SU-DHL-6 (cell line): ENCODE results near the gene MANSC4.

ENCODE experiments used
- EZH2phosphoT487 ChIP-seq: fragments of 200-600 bp; sonication (generic), shearing (Covaris generic); conservative IDR thresholded peaks from 2 replicates; pipeline ENCODE4 v1.6.1; 2018; ENCODE audit warnings: mild to moderate bottlenecking, antibody characterized with exemption, low read length, moderate library complexity, mixed read lengths
- TF ChIP-seq, protein P1 (sequence below): fragments of 200-600 bp; sonication (generic); IDR thresholded peaks from one replicate; pipeline ENCODE4 v1.5.1; 2017; ENCODE audit warnings: antibody characterized with exemption, mild to moderate bottlenecking, low read length, moderate library complexity; ENCODE audit not compliant: insufficient read depth, poor library complexity, severe bottlenecking

DNA sequence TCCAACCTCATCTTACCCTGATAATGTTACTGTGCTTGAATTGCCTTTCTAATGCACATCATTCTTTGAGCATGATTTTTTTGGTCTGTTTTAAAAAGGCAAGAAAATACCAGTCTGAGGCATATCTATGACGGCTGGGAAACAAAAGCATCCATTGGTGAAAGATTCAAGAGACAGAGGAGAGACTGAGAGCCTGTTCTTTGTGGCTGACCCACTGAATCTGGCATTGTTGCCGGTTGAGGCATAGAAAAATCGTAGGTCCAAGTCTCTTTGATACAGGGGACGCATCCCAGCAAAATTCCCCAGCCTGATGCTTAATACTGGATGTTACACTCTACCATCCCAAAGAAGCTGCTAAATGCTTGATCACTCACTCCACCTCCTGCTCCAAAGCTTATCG lies 2.9 kb downstream of the MANSC4 start:
- TF ChIP-seq, protein P1, sequence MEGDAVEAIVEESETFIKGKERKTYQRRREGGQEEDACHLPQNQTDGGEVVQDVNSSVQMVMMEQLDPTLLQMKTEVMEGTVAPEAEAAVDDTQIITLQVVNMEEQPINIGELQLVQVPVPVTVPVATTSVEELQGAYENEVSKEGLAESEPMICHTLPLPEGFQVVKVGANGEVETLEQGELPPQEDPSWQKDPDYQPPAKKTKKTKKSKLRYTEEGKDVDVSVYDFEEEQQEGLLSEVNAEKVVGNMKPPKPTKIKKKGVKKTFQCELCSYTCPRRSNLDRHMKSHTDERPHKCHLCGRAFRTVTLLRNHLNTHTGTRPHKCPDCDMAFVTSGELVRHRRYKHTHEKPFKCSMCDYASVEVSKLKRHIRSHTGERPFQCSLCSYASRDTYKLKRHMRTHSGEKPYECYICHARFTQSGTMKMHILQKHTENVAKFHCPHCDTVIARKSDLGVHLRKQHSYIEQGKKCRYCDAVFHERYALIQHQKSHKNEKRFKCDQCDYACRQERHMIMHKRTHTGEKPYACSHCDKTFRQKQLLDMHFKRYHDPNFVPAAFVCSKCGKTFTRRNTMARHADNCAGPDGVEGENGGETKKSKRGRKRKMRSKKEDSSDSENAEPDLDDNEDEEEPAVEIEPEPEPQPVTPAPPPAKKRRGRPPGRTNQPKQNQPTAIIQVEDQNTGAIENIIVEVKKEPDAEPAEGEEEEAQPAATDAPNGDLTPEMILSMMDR: no peak
- TF ChIP-seq EZH2phosphoT487: no peak
